HG02973 (cell line): ENCODE data around the gene RERE.
"Not testable (repeated sequence)": the region's sequence is repeated elsewhere in the genome, so short reads cannot be mapped to it uniquely, and the experiment has no call there.

Experiments used
- ATAC-seq: cut with Tn5 transposase; IDR thresholded peaks from one replicate; pipeline ENCODE4 v1.9.1; 2021; ENCODE audit warnings: moderate library complexity; ENCODE audit not compliant: unreplicated experiment

Gene RERE

DNA sequence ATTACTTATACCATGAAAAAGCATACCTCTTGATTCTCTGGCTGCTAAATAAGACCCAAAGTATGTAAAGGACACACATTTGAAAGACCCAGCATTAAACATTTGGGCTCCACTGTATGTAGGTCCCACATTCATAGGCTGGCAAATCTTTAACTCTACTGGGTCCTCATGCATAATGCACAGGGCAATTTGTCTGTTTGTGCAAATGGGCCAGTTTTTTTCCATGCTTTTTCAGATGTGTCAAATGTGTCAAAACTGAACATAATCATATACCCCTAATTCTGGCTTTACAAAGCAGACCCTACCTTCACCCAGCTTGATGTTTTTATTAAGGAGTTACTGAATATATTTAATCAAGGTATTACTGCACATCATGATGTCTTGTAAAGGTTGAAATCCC is 63.7 kb downstream of the RERE start:
- ATAC-seq: no peak

DNA sequence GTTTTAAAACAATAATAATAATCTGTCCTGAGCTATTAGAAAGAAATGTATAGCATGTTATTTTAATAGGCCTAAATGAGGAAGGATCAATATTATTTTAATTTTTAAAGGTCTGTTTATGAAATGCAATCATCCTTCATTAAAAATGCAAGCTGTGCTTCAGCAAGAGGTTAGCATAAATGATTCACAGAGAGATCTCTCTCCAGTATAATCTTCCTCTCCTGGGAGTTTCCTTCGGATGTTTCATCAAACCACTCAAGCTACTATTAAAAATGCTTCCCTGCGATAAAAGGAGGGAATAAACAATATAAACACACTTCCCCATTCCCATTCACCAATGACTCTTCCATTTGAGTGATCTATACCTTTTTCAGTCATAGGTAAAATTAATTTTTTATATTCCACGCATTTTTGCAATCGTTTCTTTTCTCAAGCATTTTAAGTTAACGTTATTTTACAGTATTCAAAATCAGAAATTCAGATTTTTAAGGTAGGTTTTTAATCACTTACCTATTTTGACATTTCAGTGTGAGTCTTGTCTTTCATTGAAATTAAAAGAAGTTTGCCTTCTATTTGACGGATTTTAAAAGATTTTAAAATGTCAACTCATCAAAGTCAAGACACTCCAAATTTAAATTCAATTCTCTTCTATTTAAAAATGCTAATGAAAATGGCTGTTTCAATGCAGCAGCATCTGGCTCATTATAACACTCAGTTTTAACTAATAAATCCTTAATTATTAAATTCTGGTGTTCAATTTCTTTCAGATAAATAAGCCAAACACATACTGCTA is 64.3 kb downstream of the RERE start:
- ATAC-seq: no peak

DNA sequence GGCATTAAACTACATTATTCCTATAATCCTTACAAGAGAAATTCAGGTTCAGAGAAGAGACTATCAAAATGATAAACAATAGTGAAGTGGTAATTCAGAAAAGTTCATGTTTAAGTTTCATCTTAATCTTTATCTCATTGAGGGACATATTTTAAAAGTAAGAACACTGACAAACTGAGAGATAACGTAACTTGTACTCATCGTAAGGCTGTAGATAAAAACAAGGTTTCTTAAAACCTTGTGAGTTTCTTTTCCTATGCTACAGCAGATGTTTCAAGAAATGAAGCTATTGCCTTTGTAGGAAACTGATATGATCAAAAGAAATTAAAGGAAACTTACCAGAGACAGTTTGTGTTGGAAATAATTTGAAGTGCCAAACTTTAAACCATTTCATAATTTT is 65.0 kb downstream of the RERE start:
- no peak for ATAC-seq

DNA sequence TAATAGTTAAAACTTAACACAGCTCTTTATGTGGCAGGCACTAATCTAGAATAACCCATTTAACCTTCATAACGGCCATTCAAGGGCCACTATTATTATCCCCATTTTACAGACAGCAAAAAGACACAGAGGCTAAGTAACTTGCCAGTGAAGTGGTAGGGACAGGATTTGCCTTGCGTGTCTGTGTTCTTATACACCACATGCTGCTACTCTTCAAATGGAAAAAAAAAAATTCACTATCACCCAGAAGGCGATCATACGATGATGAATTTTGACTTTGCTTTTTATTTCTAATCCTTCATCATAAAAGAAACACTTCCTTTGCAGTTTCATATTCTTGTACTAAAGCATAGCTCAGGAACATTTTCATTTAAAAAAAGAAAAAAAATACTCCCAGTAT is 65.5 kb downstream of the RERE start:
- no peak for ATAC-seq

- ATAC-seq: no peak
These were observed 69.3 kb downstream of the RERE start for GRCh38 chr1:8747879-8748825.

GRCh38 chr1:8746554-8746953 is 70.9 kb downstream of the RERE start:
- ATAC-seq: no peak

- ATAC-seq: no peak
These were observed 71.6 kb downstream of the RERE start for GRCh38 chr1:8745749-8746390.

GRCh38 chr1:8745346-8745745 is 72.1 kb downstream of the RERE start:
- ATAC-seq: no peak

GRCh38 chr1:8742022-8742924 is 75.2 kb downstream of the RERE start:
- ATAC-seq: no peak

GRCh38 chr1:8740034-8740449 is 77.4 kb downstream of the RERE start:
- no peak for ATAC-seq

- no peak for ATAC-seq
These were observed 78.1 kb downstream of the RERE start for GRCh38 chr1:8739377-8739776.

GRCh38 chr1:8736927-8737326 is 80.5 kb downstream of the RERE start:
- ATAC-seq: no peak

GRCh38 chr1:8733484-8733883 is 84.0 kb downstream of the RERE start:
- no peak for ATAC-seq

DNA sequence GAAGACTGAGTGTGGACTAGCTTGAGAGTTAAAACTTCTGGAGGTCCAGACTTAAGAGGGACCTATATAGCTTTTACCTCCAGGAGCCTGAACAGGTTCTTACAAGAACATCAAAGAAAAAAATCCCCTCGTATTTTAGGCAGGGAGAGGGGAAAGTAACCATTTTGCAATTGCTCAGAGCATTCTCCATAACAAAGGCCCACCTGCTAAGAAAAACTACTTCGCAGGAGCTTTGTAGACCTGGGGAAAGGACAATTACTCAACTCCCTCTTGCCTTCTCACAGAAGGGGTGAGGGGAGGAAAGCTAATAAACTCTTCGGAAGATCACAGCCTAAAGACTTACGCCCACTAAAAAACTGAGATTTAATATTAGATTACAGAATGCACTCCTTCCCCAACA is 86.3 kb downstream of the RERE start:
- ATAC-seq: no peak

GRCh38 chr1:8728464-8728863 is 89.0 kb downstream of the RERE start:
- no peak for ATAC-seq

GRCh38 chr1:8727809-8728213 is 89.6 kb downstream of the RERE start:
- no peak for ATAC-seq

DNA sequence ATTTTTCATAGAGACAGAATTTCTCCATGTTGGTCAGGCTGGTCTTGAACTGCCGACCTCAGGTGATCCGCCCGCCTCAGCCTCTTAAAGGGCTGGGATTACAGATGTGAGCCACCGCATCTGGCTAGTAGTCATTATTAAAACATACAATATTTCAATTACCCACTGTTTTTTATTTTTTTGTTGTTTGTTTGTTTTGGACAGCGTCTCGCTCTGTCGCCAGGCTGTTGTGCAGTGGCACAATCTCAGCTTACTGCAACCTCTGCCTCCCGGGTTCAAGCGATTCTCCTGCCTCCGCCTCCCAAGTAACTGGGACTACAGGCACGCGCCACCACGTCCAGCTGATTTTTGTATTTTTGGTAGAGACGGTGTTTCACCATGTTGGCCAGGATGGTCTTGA is 90.1 kb downstream of the RERE start:
- not testable (repeated sequence) for ATAC-seq

GRCh38 chr1:8726801-8727186 is 90.6 kb downstream of the RERE start:
- not testable (repeated sequence) for ATAC-seq

GRCh38 chr1:8723010-8723409 is 94.4 kb downstream of the RERE start:
- no peak for ATAC-seq

- ATAC-seq: no peak
These were observed 95.1 kb downstream of the RERE start for GRCh38 chr1:8722366-8722765.
